ENCODE results near the gene TSPAN9. TPM values are rescaled to one million over a fixed set of nuclear protein-coding genes. Genes with fewer than 3 reads are reported as not detected.
A peak's percentile ranks its signal among the peaks of the same experiment; 100 is the strongest.

The TSPAN9 gene
- polyA plus RNA-seq, 2 of the 4 experiments (the other 2 are of a cell fraction) = 12.4 to 16.1 TPM

- Histone ChIP-seq H3K4me2 (no peak overlapping the region), H3K9me3 (no peaks in the 10 kb centered on the region), H3K27ac (no peak overlapping the region), H3K4me3 (no peak overlapping the region), H3K4me1 (no peaks in the 10 kb centered on the region)
- TF ChIP-seq ELK1 (IDR thresholded peaks at IDR 0.05; ENCODE audit: low read depth, low read length) (no peak), REST (IDR thresholded peaks at IDR 0.05) (peak; percentile 42; the same call in 1 of the 2 replicates)
- FAIRE-seq (no peak), ATAC-seq (no peak), DNase-seq (ENCODE audit: low read depth in 1 of 2, low spot score in 1 of 2) (no peak)
- POLR2A ChIA-PET = no interaction called here
- 42% methylated on average over 3 of the region's 3 CpGs for WGBS (ENCODE audit: missing lambda C conversion rate)
- CTCF ChIA-PET = interaction anchor here (1.8 to 5.7 kb wide), 3 partner anchors 19 to 32 kb away, joined by 3 to 22 read pairs (median 8); no protein-coding TSS in a partner anchor
Measured at GRCh38 chr12:3332188-3332587, 255.0 kb downstream of the TSPAN9 start.

GRCh38 chr12:3333583-3333982 lies 256.4 kb downstream of the TSPAN9 start:
- no peaks in the 10 kb centered on the region for H3K9me3 ChIP-seq
- no peak overlapping the region for H3K4me2 ChIP-seq
- H3K4me3 ChIP-seq = no peak overlapping the region
- FAIRE-seq (no peak), ATAC-seq (peak in 1 of 2 experiments; percentile 90; a peak in 3 of 6 replicates), DNase-seq (ENCODE audit: low read depth in 1 of 2, low spot score in 1 of 2) (peak; percentile 16 to 48)
- CTCF ChIA-PET = interaction anchor here (0.7 to 5.7 kb wide), 5 partner anchors 14 to 443 kb away, joined by 3 to 22 read pairs (median 6); no protein-coding TSS in a partner anchor
- TF ChIP-seq SMC3 (IDR thresholded peaks at IDR 0.05) (no peak), ZFP36 (IDR thresholded peaks at IDR 0.05; ENCODE audit: borderline replicate concordance, partially characterized antibody) (no peak), HOXB5 (CRISPR knock-in tag; IDR thresholded peaks at IDR 0.05) (no peak), KDM5A (IDR thresholded peaks at IDR 0.05) (no peak), FOXS1 (CRISPR knock-in tag; IDR thresholded peaks at IDR 0.05) (no peak), RARB (CRISPR knock-in tag; IDR thresholded peaks at IDR 0.05) (no peak), POLR2A (IDR thresholded peaks at IDR 0.05; ENCODE audit: low read length) (no peak), CBX8 (IDR thresholded peaks at IDR 0.05) (no peak), ZSCAN20 (CRISPR knock-in tag; IDR thresholded peaks at IDR 0.05) (no peak), HMGXB4 (CRISPR knock-in tag; IDR thresholded peaks at IDR 0.05; ENCODE audit: borderline replicate concordance) (no peak)
- POLR2A ChIA-PET = no interaction called here
- WGBS (ENCODE audit: missing lambda C conversion rate) = 22% methylated on average over 9 of the region's 10 CpGs
- no peaks in the 10 kb centered on the region for H3K4me1 ChIP-seq
- H3K27ac ChIP-seq = no peak overlapping the region

- Histone ChIP-seq H3K27ac (no peak overlapping the region), H3K9me3 (no peaks in the 10 kb centered on the region), H3K4me3 (no peak overlapping the region), H3K4me1 (no peaks in the 10 kb centered on the region), H3K4me2 (no peak overlapping the region)
- POLR2A ChIA-PET = no interaction called here
- FAIRE-seq (no peak), ATAC-seq (no peak; a peak in 1 of 6 replicates), DNase-seq (ENCODE audit: low read depth in 1 of 2, low spot score in 1 of 2) (no peak)
- CTCF ChIA-PET = interaction anchor here (0.7 to 5.7 kb wide), 6 partner anchors 14 to 443 kb away, joined by 3 to 22 read pairs (median 4); no protein-coding TSS in a partner anchor
- TF ChIP-seq JUN (IDR thresholded peaks at IDR 0.05) (no peak), KDM1A (IDR thresholded peaks at IDR 0.05; ENCODE audit: low read depth) (no peak), MAZ (IDR thresholded peaks at IDR 0.05; ENCODE audit: borderline replicate concordance, low read depth, low read length) (no peak), PHF8 (IDR thresholded peaks at IDR 0.05; ENCODE audit: borderline replicate concordance, low read depth) (no peak), E2F6 (IDR thresholded peaks at IDR 0.05; ENCODE audit: borderline replicate concordance, low read depth) (no peak), HEYL (CRISPR knock-in tag; IDR thresholded peaks at IDR 0.05) (no peak), RFX5 (IDR thresholded peaks at IDR 0.05) (no peak), HOXA7 (CRISPR knock-in tag; IDR thresholded peaks at IDR 0.05) (no peak), CEBPB (IDR thresholded peaks at IDR 0.05) (no peak), CHD4 (IDR thresholded peaks at IDR 0.05; ENCODE audit: borderline replicate concordance) (no peak), GATA3 (IDR thresholded peaks at IDR 0.05; ENCODE audit: borderline replicate concordance) (no peak), JUNB (IDR thresholded peaks at IDR 0.05) (no peak)
- 30% methylated on average over 9 of the region's 9 CpGs for WGBS (ENCODE audit: missing lambda C conversion rate)
Measured at GRCh38 chr12:3333991-3334391, 256.8 kb downstream of the TSPAN9 start.
